ENCODE data around the gene CSNK1G2.

DNA sequence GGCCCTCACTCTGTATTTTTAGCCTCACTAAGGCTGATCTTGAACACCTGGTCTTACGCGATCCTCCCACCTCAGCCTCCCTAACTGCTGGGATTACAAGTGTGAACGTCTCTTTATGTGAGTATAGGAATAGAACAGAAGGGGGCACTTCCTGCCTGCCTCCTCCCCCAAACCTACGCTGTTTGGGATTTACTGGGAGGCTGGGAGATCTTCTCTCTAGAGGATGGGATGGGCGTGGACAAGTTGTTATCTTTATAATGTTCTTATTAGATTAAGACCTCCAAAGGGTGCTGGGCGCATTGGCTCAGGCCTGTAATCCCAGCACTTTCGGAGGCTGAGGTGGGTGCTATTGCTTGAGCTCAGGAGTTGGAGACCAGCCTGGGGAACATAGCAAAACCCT, 2.9 kb upstream of the CSNK1G2 start:
- TF ChIP-seq YY1 (IDR thresholded peaks at IDR 0.05; ENCODE audit: insufficient read depth, insufficient read length) (no peak), ZNF274 (IDR thresholded peaks at IDR 0.05; ENCODE audit: low read depth, low read length) (no peak)
